Neural cell (in vitro differentiated cells): ENCODE measurements around the gene TMEM128. TPM values are rescaled to one million over a fixed set of nuclear protein-coding genes. Genes with fewer than 3 reads are reported as not detected.

Experiments
- H2AFZ ChIP-seq: fragments of 200-600, 300-800 bp; sonication (generic), shearing (Covaris generic); 2 replicates; pipeline ENCODE4 v1.6.0; 2014; ENCODE audit warnings: low read depth, mild to moderate bottlenecking, antibody characterized with exemption, low read length, moderate library complexity
- H3F3A ChIP-seq: fragments of 200-600 bp; shearing (Covaris generic); 2 replicates; pipeline ENCODE4 v1.6.1; 2016; ENCODE audit warnings: mild to moderate bottlenecking, moderate library complexity, mixed read lengths, antibody characterized with exemption, low read length; ENCODE audit not compliant: insufficient read depth, poor library complexity, severe bottlenecking
- H3K27ac ChIP-seq: fragments of 200-600, 300-800 bp; sonication (generic), shearing (Covaris generic); 2 replicates; pipeline ENCODE4 v1.5.1; 2014; ENCODE audit warnings: mild to moderate bottlenecking, low read length, moderate library complexity
- H3K27me3 ChIP-seq: fragments of 300-800, 200-600 bp; sonication (generic), shearing (Covaris generic); 2 replicates; pipeline ENCODE4 v1.6.0; 2014; ENCODE audit warnings: mild to moderate bottlenecking, low read depth, low read length, moderate library complexity; ENCODE audit not compliant: insufficient read depth
- H3K36me3 ChIP-seq: fragments of 300-800, 200-600 bp; sonication (generic), shearing (Covaris generic); 2 replicates; pipeline ENCODE4 v1.5.1; 2014; ENCODE audit warnings: mild to moderate bottlenecking, antibody characterized with exemption, low read length, moderate library complexity; ENCODE audit not compliant: insufficient read depth
- H3K4me2 ChIP-seq: fragments of 300-800, 200-600 bp; sonication (generic), shearing (Covaris generic); 2 replicates; pipeline ENCODE4 v1.6.0; 2014; ENCODE audit warnings: mild to moderate bottlenecking, low read length
- H3K4me3 ChIP-seq: fragments of 300-800, 200-600 bp; sonication (generic), shearing (Covaris generic); 2 replicates; pipeline ENCODE4 v1.5.1; 2014; ENCODE audit warnings: mild to moderate bottlenecking, low read length, moderate library complexity
- H3K79me2 ChIP-seq: fragments of 200-600 bp; shearing (Covaris generic); replicated peaks from 2 replicates; pipeline ENCODE4 v1.6.0; 2014; ENCODE audit warnings: mild to moderate bottlenecking, low read length, moderate library complexity; ENCODE audit not compliant: insufficient read depth
- H3K9ac ChIP-seq: fragments of 300-800, 200-600 bp; sonication (generic), shearing (Covaris generic); 2 replicates; pipeline ENCODE4 v1.6.1; 2016; ENCODE audit warnings: mild to moderate bottlenecking, low read length, mixed read lengths
- H3K9me2 ChIP-seq: fragments of 200-600 bp; shearing (Covaris generic); 2 replicates; pipeline ENCODE4 v1.6.1; 2016; ENCODE audit warnings: mild to moderate bottlenecking, low read length, mixed read lengths; ENCODE audit not compliant: insufficient read depth
- H3K9me3 ChIP-seq: fragments of 200-600, 300-800 bp; sonication (generic), shearing (Covaris generic); 2 replicates; pipeline ENCODE4 v1.6.1; 2016; ENCODE audit warnings: mild to moderate bottlenecking, mixed run types, low read length, moderate library complexity, mixed read lengths
- H4K20me1 ChIP-seq: fragments of 200-600 bp; shearing (Covaris generic); 2 replicates; pipeline ENCODE4 v1.6.1; 2016; ENCODE audit warnings: mild to moderate bottlenecking, mixed run types; ENCODE audit not compliant: insufficient read depth
- EP300 ChIP-seq: fragments of 450-650 bp; conservative IDR thresholded peaks from 2 replicates; pipeline ENCODE4 v1.6.1; 2014; ENCODE audit warnings: antibody characterized with exemption, mild to moderate bottlenecking, moderate library complexity; ENCODE audit not compliant: poor library complexity, severe bottlenecking
- EZH2 ChIP-seq: fragments of 200-600, 300-800 bp; shearing (Covaris generic), sonication (generic); IDR thresholded peaks from 2 replicates; pipeline ENCODE4 v1.6.1; 2014; ENCODE audit warnings: antibody characterized with exemption, low read length, borderline replicate concordance, mild to moderate bottlenecking; ENCODE audit not compliant: insufficient read depth, poor library complexity, severe bottlenecking
- MXI1 ChIP-seq: fragments of 450-650 bp; conservative IDR thresholded peaks from 2 replicates; pipeline ENCODE4 v1.6.1; 2014; ENCODE audit warnings: antibody characterized with exemption, mild to moderate bottlenecking; ENCODE audit not compliant: poor library complexity, severe bottlenecking
- POLR2AphosphoS5 ChIP-seq: IDR thresholded peaks from 2 replicates; pipeline ENCODE4 v1.6.1; 2012
- RAD21 ChIP-seq: fragments of 450-650 bp; conservative IDR thresholded peaks from 2 replicates; pipeline ENCODE4 v1.6.1; 2014; ENCODE audit warnings: antibody characterized with exemption, mild to moderate bottlenecking, moderate library complexity
- SMC3 ChIP-seq: fragments of 450-650 bp; conservative IDR thresholded peaks from 2 replicates; pipeline ENCODE4 v1.6.1; 2014; ENCODE audit warnings: antibody characterized with exemption, mild to moderate bottlenecking, moderate library complexity; ENCODE audit not compliant: poor library complexity
- TAF1 ChIP-seq: IDR thresholded peaks from 2 replicates; pipeline ENCODE4 v1.6.1; 2012; ENCODE audit warnings: low read depth
- polyA plus RNA-seq: library from polyadenylated mRNA; depleted of rRNA; stranded (reverse); fragments of >200 nt; gene quantifications from 2 replicates; pipeline ENCODE4 v1.2.3, GENCODE V29; 2014
- TF ChIP-seq, protein P1 (sequence below): fragments of 450-650 bp; IDR thresholded peaks from 2 replicates; pipeline ENCODE4 v1.5.1; 2014; ENCODE audit warnings: antibody characterized with exemption, mild to moderate bottlenecking, moderate library complexity; ENCODE audit not compliant: poor library complexity, severe bottlenecking
- TF ChIP-seq, protein P2 (sequence below): IDR thresholded peaks from 2 replicates; pipeline ENCODE4 v1.6.1; 2012; ENCODE audit warnings: borderline replicate concordance

TMEM128 gene
- polyA plus RNA-seq, 1 donor from 2014 or later, result 93.6 TPM

DNA sequence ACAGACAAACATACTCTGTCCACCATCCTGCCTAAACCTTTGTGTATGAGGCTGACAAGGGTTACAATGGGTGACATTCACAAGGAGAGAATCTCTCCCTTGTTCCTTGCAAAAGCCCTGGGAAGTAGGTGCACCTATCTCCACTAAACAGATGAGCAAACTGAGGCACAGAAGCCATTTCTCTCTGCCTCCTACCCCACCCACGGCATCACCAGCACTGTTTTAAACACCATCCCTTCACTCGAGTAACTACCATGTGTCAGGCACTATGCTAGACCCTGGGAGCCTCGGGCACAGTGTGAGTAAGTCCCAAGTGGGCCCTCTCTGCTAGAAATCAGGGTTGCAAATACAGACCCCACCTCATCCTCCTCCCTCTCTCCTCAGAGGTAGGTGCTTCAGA is 41.0 kb upstream of the TMEM128 start:
- no peaks in the 10 kb centered on the region for H3K27me3 ChIP-seq
- no peaks in the 10 kb centered on the region for H3K9me2 ChIP-seq
- no peak overlapping the region for H2AFZ ChIP-seq
- TF ChIP-seq RAD21, result no peak
- TF ChIP-seq TAF1, result no peak
- TF ChIP-seq, protein P1, sequence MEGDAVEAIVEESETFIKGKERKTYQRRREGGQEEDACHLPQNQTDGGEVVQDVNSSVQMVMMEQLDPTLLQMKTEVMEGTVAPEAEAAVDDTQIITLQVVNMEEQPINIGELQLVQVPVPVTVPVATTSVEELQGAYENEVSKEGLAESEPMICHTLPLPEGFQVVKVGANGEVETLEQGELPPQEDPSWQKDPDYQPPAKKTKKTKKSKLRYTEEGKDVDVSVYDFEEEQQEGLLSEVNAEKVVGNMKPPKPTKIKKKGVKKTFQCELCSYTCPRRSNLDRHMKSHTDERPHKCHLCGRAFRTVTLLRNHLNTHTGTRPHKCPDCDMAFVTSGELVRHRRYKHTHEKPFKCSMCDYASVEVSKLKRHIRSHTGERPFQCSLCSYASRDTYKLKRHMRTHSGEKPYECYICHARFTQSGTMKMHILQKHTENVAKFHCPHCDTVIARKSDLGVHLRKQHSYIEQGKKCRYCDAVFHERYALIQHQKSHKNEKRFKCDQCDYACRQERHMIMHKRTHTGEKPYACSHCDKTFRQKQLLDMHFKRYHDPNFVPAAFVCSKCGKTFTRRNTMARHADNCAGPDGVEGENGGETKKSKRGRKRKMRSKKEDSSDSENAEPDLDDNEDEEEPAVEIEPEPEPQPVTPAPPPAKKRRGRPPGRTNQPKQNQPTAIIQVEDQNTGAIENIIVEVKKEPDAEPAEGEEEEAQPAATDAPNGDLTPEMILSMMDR, result no peak
- TF ChIP-seq EP300, result no peak
- no peak for TF ChIP-seq EZH2
- TF ChIP-seq MXI1, result no peak
- TF ChIP-seq POLR2AphosphoS5, result no peak
- TF ChIP-seq SMC3, result no peak
- TF ChIP-seq, protein P2, sequence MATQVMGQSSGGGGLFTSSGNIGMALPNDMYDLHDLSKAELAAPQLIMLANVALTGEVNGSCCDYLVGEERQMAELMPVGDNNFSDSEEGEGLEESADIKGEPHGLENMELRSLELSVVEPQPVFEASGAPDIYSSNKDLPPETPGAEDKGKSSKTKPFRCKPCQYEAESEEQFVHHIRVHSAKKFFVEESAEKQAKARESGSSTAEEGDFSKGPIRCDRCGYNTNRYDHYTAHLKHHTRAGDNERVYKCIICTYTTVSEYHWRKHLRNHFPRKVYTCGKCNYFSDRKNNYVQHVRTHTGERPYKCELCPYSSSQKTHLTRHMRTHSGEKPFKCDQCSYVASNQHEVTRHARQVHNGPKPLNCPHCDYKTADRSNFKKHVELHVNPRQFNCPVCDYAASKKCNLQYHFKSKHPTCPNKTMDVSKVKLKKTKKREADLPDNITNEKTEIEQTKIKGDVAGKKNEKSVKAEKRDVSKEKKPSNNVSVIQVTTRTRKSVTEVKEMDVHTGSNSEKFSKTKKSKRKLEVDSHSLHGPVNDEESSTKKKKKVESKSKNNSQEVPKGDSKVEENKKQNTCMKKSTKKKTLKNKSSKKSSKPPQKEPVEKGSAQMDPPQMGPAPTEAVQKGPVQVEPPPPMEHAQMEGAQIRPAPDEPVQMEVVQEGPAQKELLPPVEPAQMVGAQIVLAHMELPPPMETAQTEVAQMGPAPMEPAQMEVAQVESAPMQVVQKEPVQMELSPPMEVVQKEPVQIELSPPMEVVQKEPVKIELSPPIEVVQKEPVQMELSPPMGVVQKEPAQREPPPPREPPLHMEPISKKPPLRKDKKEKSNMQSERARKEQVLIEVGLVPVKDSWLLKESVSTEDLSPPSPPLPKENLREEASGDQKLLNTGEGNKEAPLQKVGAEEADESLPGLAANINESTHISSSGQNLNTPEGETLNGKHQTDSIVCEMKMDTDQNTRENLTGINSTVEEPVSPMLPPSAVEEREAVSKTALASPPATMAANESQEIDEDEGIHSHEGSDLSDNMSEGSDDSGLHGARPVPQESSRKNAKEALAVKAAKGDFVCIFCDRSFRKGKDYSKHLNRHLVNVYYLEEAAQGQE, result no peak
- no peaks in the 10 kb centered on the region for H3K9me3 ChIP-seq
- no peaks in the 10 kb centered on the region for H3K36me3 ChIP-seq
- H3F3A ChIP-seq, result no peaks in the 10 kb centered on the region
- peak overlapping the region; percentile 95 for H3K4me3 ChIP-seq
- no peak overlapping the region for H3K27ac ChIP-seq
- H4K20me1 ChIP-seq, result no peaks in the 10 kb centered on the region
- peaks cover 40% of the 10 kb centered on the region for H3K79me2 ChIP-seq
- H3K9ac ChIP-seq, result peak overlapping the region; percentile 92
- H3K4me2 ChIP-seq, result peak overlapping the region; percentile 99

DNA sequence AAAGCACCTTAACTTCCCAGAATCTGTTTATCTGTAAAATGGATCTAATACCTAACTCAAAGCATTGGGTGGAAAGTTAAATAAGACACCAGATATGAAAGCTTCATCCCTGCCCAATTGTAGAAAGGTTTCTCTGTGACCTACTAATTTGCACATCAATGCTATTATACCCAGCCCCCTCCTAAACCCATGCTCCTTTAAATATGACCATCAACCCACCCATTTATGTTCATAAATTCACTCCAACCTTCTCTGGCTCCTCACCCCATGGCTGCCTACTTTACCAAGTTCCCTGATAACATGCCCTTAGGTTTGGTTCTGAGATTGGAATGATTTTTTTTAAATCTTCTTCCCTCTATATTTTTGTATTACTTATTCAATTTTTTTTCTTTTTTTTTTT is 40.1 kb upstream of the TMEM128 start:
- TF ChIP-seq, protein P1, result no peak
- no peak for TF ChIP-seq EP300
- no peak for TF ChIP-seq TAF1
- no peak for TF ChIP-seq EZH2
- TF ChIP-seq, protein P2, result no peak
- no peak for TF ChIP-seq RAD21
- no peak for TF ChIP-seq SMC3
- no peak for TF ChIP-seq POLR2AphosphoS5
- no peak for TF ChIP-seq MXI1
- no peaks in the 10 kb centered on the region for H3K36me3 ChIP-seq
- H3K9me3 ChIP-seq, result no peaks in the 10 kb centered on the region
- H2AFZ ChIP-seq, result no peak overlapping the region
- no peak overlapping the region for H3K9ac ChIP-seq
- no peaks in the 10 kb centered on the region for H4K20me1 ChIP-seq
- H3K4me3 ChIP-seq, result no peak overlapping the region
- no peak overlapping the region for H3K27ac ChIP-seq
- no peak overlapping the region for H3K4me2 ChIP-seq
- H3K27me3 ChIP-seq, result no peaks in the 10 kb centered on the region
- H3F3A ChIP-seq, result no peaks in the 10 kb centered on the region
- H3K79me2 ChIP-seq, result peaks cover 30% of the 10 kb centered on the region
- no peaks in the 10 kb centered on the region for H3K9me2 ChIP-seq
